Prostate gland (tissue), 2 donors: ENCODE measurements around the gene OPRM1. TPM values are rescaled to one million over a fixed set of nuclear protein-coding genes. Genes with fewer than 3 reads are reported as not detected.

Experiments
- DNase-seq: peaks from one replicate; pipeline ENCODE4 v3.0.0-alpha.2; 2019; ENCODE audit warnings: low spot score
- H3K27ac ChIP-seq, 2 donors: fragments of 200-600 bp; sonication (generic); 2 replicates each; pipeline ENCODE4 v1.5.1; 2017 to 2019
- H3K27me3 ChIP-seq: fragments of 200-600 bp; sonication (generic); replicated peaks from 2 replicates; pipeline ENCODE4 v1.5.1; 2019; ENCODE audit not compliant: insufficient read depth
- H3K36me3 ChIP-seq, 2 donors: fragments of 200-600 bp; sonication (generic); 1 replicate in 1 of 2; 2 replicates in 1 of 2; pipeline versions ENCODE4 v1.5.1 to v1.8.1; 2017 to 2019
- H3K4me1 ChIP-seq: fragments of 200-600 bp; sonication (generic); replicated peaks from 2 replicates; pipeline ENCODE4 v1.5.1; 2019
- H3K4me3 ChIP-seq, 2 donors: fragments of 200-600 bp; sonication (generic); 2 replicates each; pipeline ENCODE4 v1.5.1; 2017 to 2019
- H3K9me3 ChIP-seq: fragments of 200-600 bp; sonication (generic); 2 replicates; pipeline ENCODE4 v1.5.1; 2017
- POLR2A ChIP-seq: fragments of 450-650 bp; IDR thresholded peaks from one replicate; pipeline ENCODE4 v1.6.1; 2016; ENCODE audit warnings: antibody characterized with exemption, mild to moderate bottlenecking
- POLR2AphosphoS5 ChIP-seq: sonication (generic); formaldehyde crosslinking; IDR thresholded peaks from one replicate; pipeline ENCODE4 v1.6.1; 2017; ENCODE audit warnings: antibody characterized with exemption
- WGBS: methylation state at CpG from one replicate; pipeline ENCODE4 v1.1.5; 2018; 5-methylcytosine and 5-hydroxymethylcytosine counted together
- intact Hi-C: fragments of 100-400 bp; cut with DNase I; formaldehyde crosslinking; loops from one replicate; pipeline ENCODE4 v1.14.2; 2022
- total RNA-seq, 2 donors: library from RNA; depleted of rRNA; stranded (reverse); fragments of >200 nt; gene quantifications; one replicate each; pipeline ENCODE4 v1.1.0, GENCODE V29; 2016
- TF ChIP-seq, protein P1 (sequence below), 4 experiments: fragments of 200-600 bp in 2 of 4; fragments of 450-650 bp in 2 of 4; sonication (generic) in 2 of 4; IDR thresholded peaks; 1 replicate in 3 of 4; 2 replicates in 1 of 4; pipeline ENCODE4 v1.5.1; 2016 to 2019; ENCODE audit warnings: antibody characterized with exemption in 4 of 4, mild to moderate bottlenecking in 2 of 4, moderate library complexity in 2 of 4

Gene OPRM1
- total RNA-seq, 2 donors from 2014 or later, result not detected

DNA sequence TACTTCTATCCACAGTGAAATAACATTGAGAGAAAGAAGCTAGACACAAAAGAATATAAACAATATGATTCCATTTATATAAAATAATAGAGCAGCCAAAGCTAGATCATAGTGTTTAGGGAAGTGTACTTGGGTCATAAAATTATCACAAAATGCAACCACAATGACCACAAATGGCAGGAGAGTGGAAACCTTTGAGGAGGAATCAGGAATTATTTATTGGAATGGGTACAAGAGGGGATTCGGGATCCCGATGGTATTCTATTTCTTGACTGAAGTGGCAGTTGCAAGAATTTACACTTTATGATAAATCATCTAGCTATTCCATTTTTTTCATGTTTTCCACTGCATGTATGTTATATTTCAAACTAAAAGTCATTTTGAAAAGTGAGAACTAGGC, 241.5 kb downstream of the OPRM1 start:
- 73% methylated on average over 2 of the region's 2 CpGs for WGBS
- Histone ChIP-seq H3K4me1 (no peaks in the 10 kb centered on the region), H3K9me3 (no peaks in the 10 kb centered on the region), H3K27me3 (no peaks in the 10 kb centered on the region), H3K27ac (no peak overlapping the region), H3K36me3 (no peaks in the 10 kb centered on the region), H3K4me3 (no peak overlapping the region)
- intact Hi-C loops, result no loop called here
- TF ChIP-seq POLR2A, result no peak
- TF ChIP-seq, protein P1, sequence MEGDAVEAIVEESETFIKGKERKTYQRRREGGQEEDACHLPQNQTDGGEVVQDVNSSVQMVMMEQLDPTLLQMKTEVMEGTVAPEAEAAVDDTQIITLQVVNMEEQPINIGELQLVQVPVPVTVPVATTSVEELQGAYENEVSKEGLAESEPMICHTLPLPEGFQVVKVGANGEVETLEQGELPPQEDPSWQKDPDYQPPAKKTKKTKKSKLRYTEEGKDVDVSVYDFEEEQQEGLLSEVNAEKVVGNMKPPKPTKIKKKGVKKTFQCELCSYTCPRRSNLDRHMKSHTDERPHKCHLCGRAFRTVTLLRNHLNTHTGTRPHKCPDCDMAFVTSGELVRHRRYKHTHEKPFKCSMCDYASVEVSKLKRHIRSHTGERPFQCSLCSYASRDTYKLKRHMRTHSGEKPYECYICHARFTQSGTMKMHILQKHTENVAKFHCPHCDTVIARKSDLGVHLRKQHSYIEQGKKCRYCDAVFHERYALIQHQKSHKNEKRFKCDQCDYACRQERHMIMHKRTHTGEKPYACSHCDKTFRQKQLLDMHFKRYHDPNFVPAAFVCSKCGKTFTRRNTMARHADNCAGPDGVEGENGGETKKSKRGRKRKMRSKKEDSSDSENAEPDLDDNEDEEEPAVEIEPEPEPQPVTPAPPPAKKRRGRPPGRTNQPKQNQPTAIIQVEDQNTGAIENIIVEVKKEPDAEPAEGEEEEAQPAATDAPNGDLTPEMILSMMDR (IDR thresholded peaks at IDR 0.05), result no peak
- no peak for TF ChIP-seq POLR2AphosphoS5
- DNase-seq, result no peak

DNA sequence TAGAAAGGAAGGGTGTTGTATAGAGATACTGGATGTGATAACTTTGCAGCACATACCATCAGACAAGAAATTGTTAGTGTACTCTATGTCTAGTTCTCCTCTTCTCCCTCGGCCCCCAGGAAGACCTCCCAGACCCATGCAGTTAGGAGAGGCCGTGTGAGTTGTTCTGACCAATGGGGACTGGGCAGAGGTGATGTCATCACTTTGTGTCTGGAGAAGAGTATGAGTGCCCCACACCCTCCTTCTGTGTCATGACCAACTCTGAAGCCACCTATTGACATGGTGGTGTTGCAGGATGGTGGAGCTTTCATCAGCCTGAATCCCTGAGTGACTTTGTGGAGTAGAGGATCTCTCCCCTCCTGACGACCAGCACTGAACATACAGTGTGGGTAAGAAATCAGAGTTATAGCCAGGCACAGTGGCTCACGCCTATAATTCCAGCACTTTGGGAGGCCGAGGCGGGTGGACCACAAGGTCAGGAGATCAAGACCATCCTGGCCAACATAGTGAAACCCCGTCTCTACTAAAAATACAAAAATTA, 245.3 kb downstream of the OPRM1 start:
- intact Hi-C loops, result no loop called here
- no peaks in the 10 kb centered on the region for H3K9me3 ChIP-seq
- H3K4me1 ChIP-seq, result no peaks in the 10 kb centered on the region
- no peaks in the 10 kb centered on the region for H3K27me3 ChIP-seq
- H3K27ac ChIP-seq, result no peak overlapping the region
- H3K36me3 ChIP-seq, result no peaks in the 10 kb centered on the region
- DNase-seq, result no peak
- 95% methylated on average over 7 of the region's 7 CpGs for WGBS
- TF ChIP-seq POLR2AphosphoS5 (no peak), POLR2A (no peak)
- TF ChIP-seq, protein P1 (IDR thresholded peaks at IDR 0.05), result no peak
- no peak overlapping the region for H3K4me3 ChIP-seq

DNA sequence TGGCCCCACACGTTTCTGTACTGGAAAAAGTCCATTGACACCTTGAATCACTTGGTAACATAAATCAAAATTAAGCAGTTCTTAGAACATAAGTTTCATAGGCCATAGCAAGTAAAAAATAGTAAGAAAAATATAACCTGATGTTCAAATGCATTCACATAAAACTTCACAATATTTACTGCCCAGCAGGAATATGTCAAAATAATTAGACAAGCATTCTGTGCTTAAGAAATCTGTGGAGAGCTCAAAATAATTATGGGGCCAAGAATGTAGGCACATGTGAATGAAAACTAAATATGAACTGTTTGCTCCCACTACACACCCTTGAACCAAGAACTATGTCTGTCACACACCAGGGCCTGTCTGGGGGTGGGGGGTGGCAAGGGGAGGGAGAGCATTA, 246.8 kb downstream of the OPRM1 start:
- Histone ChIP-seq H3K36me3 (no peaks in the 10 kb centered on the region), H3K27me3 (no peaks in the 10 kb centered on the region), H3K4me3 (no peak overlapping the region), H3K9me3 (no peaks in the 10 kb centered on the region), H3K27ac (no peak overlapping the region), H3K4me1 (no peaks in the 10 kb centered on the region)
- 48% methylated on average over 1 of the region's 1 CpG for WGBS
- TF ChIP-seq POLR2A, result no peak
- TF ChIP-seq, protein P1 (IDR thresholded peaks at IDR 0.05), result no peak
- TF ChIP-seq POLR2AphosphoS5, result no peak
- intact Hi-C loops, result no loop called here
- no peak for DNase-seq

DNA sequence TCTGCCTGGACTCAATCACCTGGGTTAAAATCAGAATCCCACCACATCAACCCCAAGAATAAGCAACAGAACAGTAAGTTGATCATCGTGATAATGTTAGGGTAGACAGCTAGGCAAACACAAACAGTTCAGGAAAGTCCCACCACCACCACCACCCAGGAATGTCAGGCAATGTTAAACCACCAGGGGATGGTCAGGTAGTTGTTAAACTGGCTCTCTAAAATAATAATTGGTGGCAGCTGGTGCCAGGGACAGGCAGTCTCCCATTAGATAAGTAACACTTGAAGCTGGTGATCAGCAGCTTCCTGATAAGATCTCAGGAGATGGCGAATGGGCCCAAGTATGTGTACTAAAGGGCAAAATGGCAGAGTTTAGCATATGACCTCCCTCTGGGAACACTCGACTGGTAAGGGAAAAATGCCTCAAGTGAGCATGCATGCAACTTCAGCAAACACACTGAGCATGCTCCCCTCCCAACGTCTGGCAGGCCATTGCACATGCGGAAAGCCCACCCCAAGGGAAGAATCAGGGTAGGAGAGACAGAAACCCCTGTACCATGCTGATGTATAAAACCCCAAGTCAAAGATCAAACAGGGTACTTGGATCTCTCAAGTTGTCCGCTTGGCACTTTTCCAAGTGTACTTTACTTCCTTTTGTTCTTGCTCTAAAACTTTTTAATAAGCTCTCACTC, 250.9 kb downstream of the OPRM1 start:
- no peak for TF ChIP-seq POLR2AphosphoS5
- TF ChIP-seq, protein P1 (IDR thresholded peaks at IDR 0.05), result no peak
- Histone ChIP-seq H3K9me3 (no peaks in the 10 kb centered on the region), H3K27ac (no peak overlapping the region), H3K36me3 (no peaks in the 10 kb centered on the region), H3K4me1 (no peaks in the 10 kb centered on the region), H3K27me3 (no peaks in the 10 kb centered on the region), H3K4me3 (no peak overlapping the region)
- WGBS, result 84% methylated on average over 6 of the region's 6 CpGs
- intact Hi-C loops, result no loop called here
- no peak for DNase-seq

DNA sequence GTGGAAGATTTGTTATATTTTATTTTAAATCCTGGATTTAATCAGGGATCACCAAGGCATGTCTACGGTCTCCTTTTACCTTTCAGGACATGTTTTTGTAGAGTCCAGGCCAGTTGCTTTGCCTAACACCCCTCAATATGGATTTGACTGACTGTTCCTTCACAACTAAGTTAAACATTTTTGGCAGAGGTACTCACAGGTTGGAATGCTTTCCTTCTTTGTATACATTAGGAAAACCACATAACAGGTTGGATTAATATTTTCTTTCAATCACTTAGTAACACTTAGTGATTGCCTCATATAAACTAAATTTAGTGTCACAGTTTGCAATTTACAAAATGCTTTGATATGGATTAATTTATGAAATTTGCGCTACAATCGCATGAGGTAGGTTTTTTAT, 253.0 kb downstream of the OPRM1 start:
- intact Hi-C loops, result no loop called here
- DNase-seq, result no peak
- H3K4me1 ChIP-seq, result no peaks in the 10 kb centered on the region
- no peak overlapping the region for H3K27ac ChIP-seq
- no peak overlapping the region for H3K4me3 ChIP-seq
- WGBS, result 76% methylated on average over 3 of the region's 3 CpGs
- no peaks in the 10 kb centered on the region for H3K9me3 ChIP-seq
- H3K27me3 ChIP-seq, result no peaks in the 10 kb centered on the region
- H3K36me3 ChIP-seq, result no peaks in the 10 kb centered on the region
- TF ChIP-seq, protein P1 (IDR thresholded peaks at IDR 0.05), result no peak
- TF ChIP-seq POLR2AphosphoS5 (no peak), POLR2A (no peak)
